ENCODE measurements around the gene FURIN. TPM values are rescaled to one million over a fixed set of nuclear protein-coding genes. Genes with fewer than 3 reads are reported as not detected.

FURIN gene
- total RNA-seq, 4 donors from 2014 or later, result 20.5 to 54.8 (median 30.5) TPM

DNA sequence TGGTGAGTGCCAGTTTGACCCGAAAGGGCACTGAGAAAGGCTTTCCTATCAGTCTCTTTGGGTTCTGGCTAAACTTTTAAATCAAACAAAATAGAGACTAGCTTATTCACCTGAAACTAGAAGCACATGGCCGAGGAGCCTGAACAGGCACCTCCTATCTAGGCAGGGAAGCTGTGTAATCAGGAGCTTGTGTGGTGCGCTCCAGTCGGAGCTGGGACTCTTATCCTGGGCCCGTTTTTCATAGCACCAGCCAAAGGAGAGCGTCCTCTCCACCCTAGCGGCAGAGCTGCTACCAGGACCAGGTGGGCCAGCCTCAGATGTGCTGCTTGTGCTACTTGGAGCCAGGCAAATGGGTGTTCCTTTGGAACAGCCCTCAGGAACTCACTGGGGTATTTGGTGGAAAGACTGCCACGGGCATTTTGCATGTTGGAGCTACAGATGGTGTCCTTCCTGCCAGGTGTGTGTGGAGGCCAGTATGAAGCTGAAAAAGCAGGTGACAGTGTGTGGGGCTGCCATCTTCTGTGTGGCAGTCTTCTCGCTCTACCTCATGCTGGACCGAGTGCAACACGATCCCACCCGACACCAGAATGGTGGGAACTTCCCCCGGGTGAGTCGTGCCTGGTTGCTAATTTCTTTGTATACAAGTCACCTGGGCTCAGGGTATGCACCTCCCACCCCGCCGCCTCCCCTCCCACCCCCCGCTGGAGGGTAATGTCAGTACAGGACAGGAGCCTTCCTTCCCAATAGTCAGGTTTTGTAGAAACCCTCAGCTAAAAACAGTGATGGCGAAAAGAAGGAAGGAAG lies 35.5 kb downstream of the FURIN start:
- intact Hi-C loops (cut with DNase I; ENCODE audit: low total_unique reads), result no loop called here
- peak overlapping the region; percentile 75 to 79 for H3K4me3 ChIP-seq
- peaks cover 0 to 5% of the 10 kb centered on the region in 2 donors for H3K4me1 ChIP-seq
- DNase-seq, result no peak
- H3K27ac ChIP-seq, result peak overlapping the region; percentile 89 to 93
- H3K27me3 ChIP-seq, result no peaks in the 10 kb centered on the region
- TF ChIP-seq POLR2A (IDR thresholded peaks at IDR 0.05) (no peak), CTCF (IDR thresholded peaks at IDR 0.05) (no peak)
- H3K36me3 ChIP-seq, result no peaks in the 10 kb centered on the region
- H3K9me3 ChIP-seq, result no peaks in the 10 kb centered on the region

- Histone ChIP-seq H3K27me3 (no peaks in the 10 kb centered on the region), H3K4me1 (peaks cover 0 to 5% of the 10 kb centered on the region in 2 donors), H3K27ac (no peak overlapping the region), H3K9me3 (no peaks in the 10 kb centered on the region), H3K36me3 (no peaks in the 10 kb centered on the region), H3K4me3 (no peak overlapping the region)
- DNase-seq, result no peak
- intact Hi-C loops (cut with DNase I; ENCODE audit: low total_unique reads), result no loop called here
- TF ChIP-seq POLR2A (IDR thresholded peaks at IDR 0.05) (no peak), CTCF (IDR thresholded peaks at IDR 0.05) (no peak)
Measured at GRCh38 chr15:90904746-90905145, 36.4 kb downstream of the FURIN start.

DNA sequence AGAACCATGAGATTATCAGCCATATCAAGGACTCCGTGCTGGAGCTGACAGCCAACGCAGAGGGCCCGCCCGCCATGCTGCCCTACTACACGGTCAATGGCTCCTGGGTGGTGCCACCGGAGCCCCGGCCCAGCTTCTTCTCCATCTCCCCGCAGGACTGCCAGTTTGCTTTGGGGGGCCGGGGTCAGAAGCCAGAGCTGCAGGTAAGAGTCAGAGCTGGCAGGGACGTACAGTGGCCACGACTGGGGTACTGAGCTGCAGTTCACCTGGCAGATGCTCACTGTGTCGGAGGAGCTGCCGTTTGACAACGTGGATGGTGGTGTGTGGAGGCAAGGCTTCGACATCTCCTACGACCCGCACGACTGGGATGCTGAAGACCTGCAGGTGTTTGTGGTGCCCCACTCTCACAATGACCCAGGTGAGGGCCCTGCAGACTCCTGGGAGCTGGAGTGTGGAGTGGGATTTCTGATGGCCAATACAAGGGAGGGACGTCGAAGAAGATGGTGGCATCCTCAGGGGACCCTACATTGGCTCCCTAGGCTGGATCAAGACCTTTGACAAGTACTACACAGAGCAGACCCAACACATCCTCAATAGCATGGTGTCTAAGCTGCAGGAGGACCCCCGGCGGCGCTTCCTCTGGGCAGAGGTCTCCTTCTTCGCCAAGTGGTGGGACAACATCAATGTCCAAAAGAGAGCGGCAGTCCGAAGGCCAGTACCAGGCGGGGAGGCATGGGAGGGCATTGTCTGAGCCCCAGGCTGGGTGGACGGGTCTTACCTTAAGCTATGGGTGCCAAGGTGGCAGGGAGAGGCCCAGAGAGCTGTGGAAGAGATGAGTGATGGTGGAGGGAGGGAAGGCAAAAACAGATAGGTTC lies 37.2 kb downstream of the FURIN start:
- Histone ChIP-seq H3K4me1 (peaks cover 0 to 5% of the 10 kb centered on the region in 2 donors), H3K27me3 (no peaks in the 10 kb centered on the region), H3K27ac (no peak overlapping the region), H3K36me3 (no peaks in the 10 kb centered on the region), H3K9me3 (no peaks in the 10 kb centered on the region), H3K4me3 (no peak overlapping the region)
- no peak for DNase-seq
- intact Hi-C loops (cut with DNase I; ENCODE audit: low total_unique reads), result no loop called here
- TF ChIP-seq CTCF (IDR thresholded peaks at IDR 0.05) (no peak), POLR2A (IDR thresholded peaks at IDR 0.05) (no peak)

DNA sequence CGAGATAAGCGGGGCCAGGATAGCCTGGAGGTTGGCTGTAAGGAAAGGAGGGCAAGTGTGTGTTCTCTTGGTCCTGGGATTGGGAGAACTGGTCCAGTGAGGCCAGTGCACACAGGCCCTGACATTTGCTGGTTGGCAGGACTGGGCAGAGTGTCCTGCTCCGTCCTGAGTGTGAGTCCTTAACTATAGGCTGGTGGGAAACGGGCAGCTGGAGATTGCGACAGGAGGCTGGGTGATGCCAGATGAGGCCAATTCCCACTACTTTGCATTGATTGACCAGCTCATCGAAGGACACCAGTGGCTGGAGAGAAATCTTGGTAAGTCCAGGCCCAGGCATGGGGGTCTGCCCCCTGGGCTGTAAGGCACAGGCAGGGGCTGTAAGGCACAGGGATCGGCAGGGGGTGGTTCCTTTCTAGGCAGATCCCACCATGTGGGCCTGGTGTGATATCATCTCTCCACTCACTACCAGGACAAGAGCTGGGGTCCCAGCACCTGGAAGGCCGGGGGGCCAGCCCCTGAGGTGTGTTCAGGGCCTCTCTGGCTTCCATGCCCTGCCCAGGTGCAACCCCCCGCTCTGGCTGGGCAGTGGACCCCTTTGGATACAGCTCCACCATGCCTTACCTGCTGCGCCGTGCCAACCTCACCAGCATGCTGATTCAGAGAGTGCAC lies 37.9 kb downstream of the FURIN start:
- no peaks in the 10 kb centered on the region for H3K9me3 ChIP-seq
- no peak overlapping the region for H3K27ac ChIP-seq
- peaks cover 0 to 5% of the 10 kb centered on the region in 2 donors for H3K4me1 ChIP-seq
- H3K36me3 ChIP-seq, result no peaks in the 10 kb centered on the region
- no peak overlapping the region for H3K4me3 ChIP-seq
- no peaks in the 10 kb centered on the region for H3K27me3 ChIP-seq
- TF ChIP-seq POLR2A (IDR thresholded peaks at IDR 0.05) (no peak), CTCF (IDR thresholded peaks at IDR 0.05) (no peak)
- no peak for DNase-seq
- intact Hi-C loops (cut with DNase I; ENCODE audit: low total_unique reads), result no loop called here

Measured in uterus (tissue), 4 donors.